GM18519 (cell line): ENCODE measurements around the gene GFOD1.

Experiments used
- ATAC-seq: cut with Tn5 transposase; IDR thresholded peaks from one replicate; pipeline ENCODE4 v1.9.1; 2021; ENCODE audit warnings: mild to moderate bottlenecking, moderate library complexity; ENCODE audit not compliant: unreplicated experiment, low FRiP score

The GFOD1 gene

DNA sequence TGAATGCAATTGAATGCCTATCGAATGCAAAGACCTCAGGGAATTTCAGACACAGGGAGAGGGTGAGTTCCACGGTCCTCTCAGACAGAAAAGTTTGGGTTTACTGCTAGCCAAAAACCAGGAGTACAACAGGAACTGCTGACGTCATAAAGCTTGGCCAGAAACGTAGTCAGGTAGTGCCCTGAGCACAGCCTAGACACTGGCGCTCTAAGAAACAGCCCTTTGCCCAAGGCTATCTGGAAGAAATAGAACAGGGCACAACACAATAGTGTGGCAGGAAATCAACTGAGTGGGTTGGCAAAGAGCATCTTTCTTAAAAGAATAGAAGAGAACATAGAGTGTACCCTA, 58.0 kb downstream of the GFOD1 start:
- no peak for ATAC-seq

DNA sequence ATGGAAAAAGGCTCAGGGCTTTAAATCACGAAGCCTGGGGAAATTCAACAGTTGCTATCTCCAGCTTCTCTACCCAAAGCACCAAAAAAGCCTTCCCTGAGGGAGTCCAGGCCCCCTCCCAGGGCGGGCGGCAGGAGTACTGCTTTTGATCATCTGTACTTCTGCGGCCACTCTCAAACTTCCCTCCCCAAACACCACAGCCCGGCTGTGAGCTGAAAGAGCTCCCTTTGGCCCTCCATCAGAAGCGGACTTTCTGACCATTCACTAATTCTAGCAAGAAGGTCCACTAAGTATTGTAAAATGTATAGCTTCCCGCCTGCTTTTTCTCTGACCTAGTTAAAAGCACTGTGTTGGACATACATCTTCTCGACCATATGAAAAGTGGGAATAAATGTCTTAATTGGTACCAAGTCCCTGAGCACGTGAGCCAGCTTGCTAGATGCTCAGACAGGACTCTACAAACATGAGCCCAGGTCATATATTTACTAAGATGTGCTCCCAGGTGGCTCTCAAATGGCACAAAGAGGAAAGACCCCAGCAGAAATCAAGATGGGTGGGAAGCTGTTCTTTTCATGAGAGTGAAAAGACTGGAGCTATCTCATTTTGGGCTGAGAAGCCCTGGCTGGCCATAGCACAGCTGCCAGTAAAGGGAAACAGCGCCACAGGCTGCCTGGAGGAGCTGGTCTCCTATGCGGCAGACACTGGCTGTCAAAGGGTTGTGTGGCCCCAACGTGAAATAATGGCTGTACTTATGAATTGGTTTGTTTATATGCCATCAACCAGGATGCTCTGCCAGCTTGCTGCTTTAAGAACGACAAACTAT, 58.6 kb downstream of the GFOD1 start:
- peak; percentile 1 for ATAC-seq

GRCh38 chr6:13427801-13428582, 59.4 kb downstream of the GFOD1 start:
- peak; percentile 59 for ATAC-seq

DNA sequence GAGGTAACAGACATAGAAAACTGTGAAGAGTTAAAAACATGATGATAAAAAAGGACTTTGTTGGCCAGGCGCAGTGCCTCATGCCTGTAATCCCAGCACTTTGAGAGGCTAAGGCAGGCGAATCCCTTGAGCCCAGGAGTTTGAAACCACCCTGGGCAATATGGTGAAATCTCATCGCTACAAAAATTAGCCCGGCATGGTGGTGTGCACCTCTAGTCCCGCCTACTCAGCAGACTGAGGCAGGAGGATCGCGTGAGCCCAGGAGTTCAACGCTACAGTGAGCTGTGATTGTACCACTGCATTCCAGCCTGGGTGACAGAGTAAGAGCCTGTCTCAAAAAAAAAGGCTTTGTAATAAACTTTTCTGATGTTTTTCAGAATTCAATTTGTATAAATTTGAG, 60.1 kb downstream of the GFOD1 start:
- ATAC-seq, result no peak

- ATAC-seq, result no peak
Observed at GRCh38 chr6:13425943-13426931, 61.2 kb downstream of the GFOD1 start.

DNA sequence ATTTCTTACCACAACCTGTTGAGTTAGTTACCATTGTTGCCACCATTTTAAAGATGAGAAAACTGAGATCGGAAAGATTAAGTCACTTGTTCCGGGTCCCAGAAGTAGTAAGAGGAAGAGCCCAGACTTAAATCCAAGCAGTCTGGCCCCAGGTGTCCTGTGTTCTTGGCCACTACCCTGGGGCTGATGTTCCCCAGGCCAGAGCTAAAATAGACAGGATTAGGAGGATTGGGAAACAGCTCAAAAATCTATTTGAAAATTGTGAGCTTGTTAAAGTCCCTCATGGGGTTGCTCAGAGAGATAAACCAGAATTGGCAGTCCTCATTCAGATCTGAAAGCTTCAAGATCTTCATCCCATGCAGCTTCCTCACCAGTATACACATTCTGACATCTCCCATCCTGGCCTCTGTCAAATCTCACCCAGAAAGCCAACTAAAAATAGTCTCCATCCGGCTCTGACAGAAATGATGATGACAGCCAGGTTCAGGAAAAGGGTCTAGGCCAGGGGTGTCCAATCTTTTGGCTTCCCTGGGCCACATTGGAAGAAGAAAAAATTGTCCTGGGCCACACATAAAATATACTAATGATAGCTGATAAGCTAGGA, 62.0 kb downstream of the GFOD1 start:
- ATAC-seq, result no peak

GRCh38 chr6:13423252-13423651, 64.1 kb downstream of the GFOD1 start:
- no peak for ATAC-seq

- no peak for ATAC-seq
Observed at GRCh38 chr6:13422681-13423221, 64.6 kb downstream of the GFOD1 start.

GRCh38 chr6:13421425-13422059, 65.9 kb downstream of the GFOD1 start:
- ATAC-seq, result no peak

GRCh38 chr6:13420269-13420668, 67.1 kb downstream of the GFOD1 start:
- no peak for ATAC-seq

- no peak for ATAC-seq
Observed at GRCh38 chr6:13419422-13420195, 67.8 kb downstream of the GFOD1 start.

DNA sequence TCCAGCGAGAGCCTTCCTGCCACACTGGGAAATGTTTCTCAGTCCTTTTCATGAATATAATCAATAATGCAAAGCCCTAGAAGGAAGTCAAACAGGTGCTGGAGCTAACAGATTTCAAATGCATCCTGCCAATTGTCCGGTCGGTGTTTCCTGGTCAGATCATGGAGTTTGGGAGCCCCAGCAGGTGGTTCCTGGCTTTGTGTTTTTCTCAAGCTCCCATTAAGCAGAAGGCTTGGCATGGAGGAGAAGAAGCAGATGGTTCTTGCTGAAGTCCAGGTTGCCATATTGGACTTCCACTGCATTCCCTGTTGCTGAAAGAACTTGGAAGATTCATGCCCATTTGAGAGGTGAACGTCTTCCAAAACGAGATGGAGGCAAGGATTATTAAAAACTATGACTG, 68.6 kb downstream of the GFOD1 start:
- ATAC-seq, result no peak

GRCh38 chr6:13417954-13418353, 69.4 kb downstream of the GFOD1 start:
- no peak for ATAC-seq

DNA sequence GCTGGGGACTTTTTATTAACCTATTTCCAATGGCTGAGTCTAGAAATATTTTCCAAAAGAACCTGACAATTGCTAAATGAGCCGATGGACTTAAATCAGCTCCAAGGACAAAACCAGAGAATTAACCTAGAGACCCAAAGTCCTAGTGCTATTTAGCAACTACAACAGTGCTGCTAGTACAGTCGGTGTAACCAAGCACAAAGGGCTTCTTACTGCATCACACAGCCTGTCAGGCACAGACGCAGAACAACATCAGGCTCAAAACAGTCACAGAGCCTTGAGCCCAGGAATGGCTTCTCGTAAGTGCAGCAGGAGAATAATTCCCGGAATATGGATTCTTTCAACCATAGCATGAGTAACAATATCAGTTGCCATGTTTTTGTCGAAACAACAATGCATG, 70.0 kb downstream of the GFOD1 start:
- ATAC-seq, result no peak

GRCh38 chr6:13415283-13415682, 72.1 kb downstream of the GFOD1 start:
- ATAC-seq, result no peak

GRCh38 chr6:13413900-13414555, 73.4 kb downstream of the GFOD1 start:
- no peak for ATAC-seq

GRCh38 chr6:13413466-13413862, 73.9 kb downstream of the GFOD1 start:
- ATAC-seq, result no peak
